Aortic smooth muscle cell (primary cell): ENCODE data around the gene EVI5. TPM values are rescaled to one million over a fixed set of nuclear protein-coding genes. Genes with fewer than 3 reads are reported as not detected.

ENCODE experiments used
- total RNA-seq: library from RNA; depleted of rRNA; stranded (reverse); fragments of >200 nt; gene quantifications from 2 replicates; pipeline ENCODE4 v1.2.3, GENCODE V29; 2014

The EVI5 gene
- total RNA-seq: 92.9 and 108 TPM in 2 replicates

GRCh38 chr1:92784639-92785500 lies at the start of gene EVI5:
Gene EVI5, minus strand, starts transcription at chr1:92785108. Its CDS starts 48,562 bp downstream, at chr1:92736546.

GRCh38 chr1:92831762-92832536 lies 47.0 kb upstream of the EVI5 start, which contains the start of gene RPL5:
Gene RPL5, plus strand, starts transcription at chr1:92832040. Its CDS starts 75 bp downstream, at chr1:92832115.

DNA sequence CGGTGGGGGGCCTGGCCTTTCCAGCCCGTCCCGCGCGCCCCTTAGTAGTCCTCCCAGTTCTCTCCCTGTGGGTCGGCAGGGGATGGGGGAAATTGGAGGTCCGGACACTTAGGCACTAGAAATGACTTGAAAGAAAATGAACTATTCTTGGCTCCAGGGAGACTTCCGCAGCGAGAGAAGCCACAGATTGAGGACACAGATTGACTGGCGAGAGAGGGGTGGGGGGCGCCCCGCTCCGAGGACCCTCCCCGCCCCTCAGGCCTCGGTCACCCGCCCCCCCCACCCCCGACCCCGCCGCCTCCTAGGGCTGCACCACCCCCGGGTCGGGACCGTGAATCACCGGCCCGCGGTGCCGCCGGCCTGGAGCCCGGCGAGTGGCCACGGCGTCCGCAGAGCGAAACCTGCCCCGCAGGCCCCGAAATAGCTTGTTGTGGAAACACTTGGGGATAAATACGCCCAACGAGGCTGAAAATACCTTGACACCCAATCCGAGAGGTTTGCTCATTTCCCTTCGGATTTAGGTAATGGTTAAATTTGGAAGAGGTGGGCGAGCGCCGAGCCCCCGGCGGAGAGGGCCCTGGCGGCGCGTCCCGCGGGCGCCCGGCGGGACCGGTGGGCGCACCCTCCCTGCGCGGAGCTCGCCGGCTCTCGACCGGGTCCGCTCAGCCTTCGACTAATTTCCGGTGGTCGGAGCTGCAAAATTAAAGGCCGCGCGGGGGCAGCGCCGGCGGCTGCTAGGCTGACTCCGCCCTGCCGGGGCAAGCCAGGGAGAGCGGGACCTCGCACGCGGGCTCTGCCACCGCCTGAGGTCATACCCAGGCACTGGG lies 298.4 kb downstream of the EVI5 start, which contains the start of gene GFI1:
GFI1 (minus strand) TSS at position 675 of the 827 bp plus-strand sequence. CDS start 3,438 bp downstream, outside the sequence.

Other genes with a start within 250 kb of the EVI5 start
- 1,139 and 1,229 TPM in 2 replicates for gene RPL5, start 46.9 kb upstream of the EVI5 start, total RNA-seq
- gene DIPK1A, start 176.4 kb upstream of the EVI5 start, total RNA-seq: 4.5 and 5.3 TPM in 2 replicates